H1 (cell line): Measurements from ENCODE around the gene CYB5B. TPM values are rescaled to one million over a fixed set of nuclear protein-coding genes. Genes with fewer than 3 reads are reported as not detected.

Experiments
- CTCF ChIA-PET: fragments of 300-600 bp; sonication (Branson Sonifier 250); formaldehyde crosslinking; loops from one replicate; lab custom pipeline; 2021; ENCODE audit not compliant: partially characterized antibody; lab: Charles Lee
- POLR2A ChIA-PET: fragments of 300-600 bp; sonication (Branson Sonifier 250); formaldehyde crosslinking; loops from one replicate; lab custom pipeline; 2021; ENCODE audit warnings: inconsistent platforms; ENCODE audit not compliant: partially characterized antibody; lab: Charles Lee
- DNase-seq, 2 experiments: peaks; one replicate each; pipeline versions ENCODE4 v3.0.0 to v3.0.0-alpha.2; 2010 to 2022; ENCODE audit warnings: low spot score in 2 of 2, low read depth in 1 of 2, mixed read lengths in 1 of 2
- FAIRE-seq: peaks from 2 replicates; lab custom pipeline; 2011; peaks lifted over from hg19 to GRCh38; lab: Jason Lieb, UNC
- H2AFZ ChIP-seq: 2 replicates; pipeline ENCODE4 v1.8.1; 2012; ENCODE audit warnings: low read length, inconsistent platforms
- H2AK5ac ChIP-seq: 2 replicates; pipeline ENCODE4 v1.6.1; 2013; ENCODE audit warnings: low read depth, low read length
- H2BK120ac ChIP-seq: replicated peaks from 2 replicates; pipeline ENCODE3; 2013; ENCODE audit warnings: low read depth, low read length, inconsistent platforms
- H2BK12ac ChIP-seq: 2 replicates; pipeline ENCODE4 v1.6.1; 2013; ENCODE audit warnings: low read depth, low read length
- H2BK15ac ChIP-seq: 2 replicates; pipeline ENCODE4 v1.6.1; 2013; ENCODE audit warnings: low read length
- H2BK20ac ChIP-seq: 2 replicates; pipeline ENCODE4 v1.6.1; 2013; ENCODE audit warnings: low read length
- H2BK5ac ChIP-seq: 2 replicates; pipeline ENCODE4 v1.6.1; 2013; ENCODE audit warnings: low read depth, low read length
- H3K14ac ChIP-seq: 2 replicates; pipeline ENCODE4 v1.6.1; 2013; ENCODE audit warnings: inconsistent platforms; ENCODE audit not compliant: insufficient read length
- H3K18ac ChIP-seq: 2 replicates; pipeline ENCODE4 v1.6.1; 2013; ENCODE audit warnings: low read length; ENCODE audit errors: extremely low read depth
- H3K23ac ChIP-seq: 2 replicates; pipeline ENCODE4 v1.6.1; 2013; ENCODE audit warnings: inconsistent platforms; ENCODE audit not compliant: insufficient read length
- H3K23me2 ChIP-seq: 2 replicates; pipeline ENCODE4 v1.6.1; 2013; ENCODE audit warnings: low read depth, low read length
- H3K27ac ChIP-seq: 2 replicates; pipeline ENCODE4 v1.6.1; 2011; ENCODE audit warnings: low read depth, low read length, inconsistent platforms
- H3K27me3 ChIP-seq, 4 experiments: replicated peaks in 1 of 4; 1 replicate in 1 of 4; 2 replicates in 3 of 4; pipeline versions ENCODE4 v1.6.1 to v1.8.1; 2011 to 2013; ENCODE audit warnings: low read length in 3 of 4, mild to moderate bottlenecking in 3 of 4, inconsistent platforms in 2 of 4, mixed read lengths in 2 of 4, moderate library complexity in 1 of 4; ENCODE audit not compliant: control insufficient read depth in 3 of 4, insufficient read depth in 3 of 4; ENCODE audit errors: extremely low read depth in 1 of 4
- H3K36me3 ChIP-seq, 4 experiments: 2 replicates each; pipeline versions ENCODE4 v1.6.1 to v1.8.1; 2011 to 2013; ENCODE audit warnings: mild to moderate bottlenecking in 4 of 4, low read length in 3 of 4, moderate library complexity in 2 of 4, control low read depth in 1 of 4, inconsistent platforms in 1 of 4; ENCODE audit not compliant: insufficient read depth in 4 of 4, control insufficient read depth in 2 of 4
- H3K4ac ChIP-seq: replicated peaks from 2 replicates; pipeline ENCODE3; 2013; ENCODE audit warnings: low read length, low read depth, mixed read lengths, inconsistent platforms; ENCODE audit not compliant: insufficient read length
- H3K4me1 ChIP-seq, 4 experiments: replicated peaks in 1 of 4; 1 replicate in 1 of 4; 2 replicates in 3 of 4; pipeline versions ENCODE4 v1.6.1 to v1.8.1; 2011 to 2013; ENCODE audit warnings: low read length in 3 of 4, inconsistent platforms in 2 of 4, mixed read lengths in 1 of 4; ENCODE audit not compliant: insufficient read depth in 4 of 4, control insufficient read depth in 3 of 4
- H3K4me2 ChIP-seq, 2 experiments: 2 replicates each; pipeline versions ENCODE4 v1.6.1 to v1.8.1; 2011 to 2013; ENCODE audit warnings: low read depth in 2 of 2, low read length in 2 of 2, control low read depth in 1 of 2, inconsistent platforms in 1 of 2, mild to moderate bottlenecking in 1 of 2; ENCODE audit not compliant: insufficient read depth in 1 of 2
- H3K4me3 ChIP-seq, 4 experiments: fragments of 200-600, 300-600 bp in 1 of 4; sonication (generic), shearing (Covaris generic), sonication (Bioruptor Twin) in 1 of 4; 2 replicates each; pipeline versions ENCODE4 v1.5.1 to v1.8.1; 2011 to 2016; ENCODE audit warnings: low read length in 4 of 4, low read depth in 3 of 4, control low read depth in 2 of 4, inconsistent platforms in 2 of 4, mild to moderate bottlenecking in 2 of 4, mixed read lengths in 1 of 4, moderate library complexity in 1 of 4; ENCODE audit not compliant: insufficient read depth in 2 of 4; ENCODE audit errors: extremely low read depth in 1 of 4
- H3K56ac ChIP-seq: replicated peaks from 2 replicates; pipeline ENCODE3; 2013; ENCODE audit warnings: low read depth, mild to moderate bottlenecking, mixed read lengths, low read length, inconsistent platforms; ENCODE audit not compliant: insufficient read length
- H3K79me1 ChIP-seq: 2 replicates; pipeline ENCODE4 v1.6.1; 2013; ENCODE audit warnings: low read depth, low read length, control low read depth
- H3K79me2 ChIP-seq, 2 experiments: 2 replicates each; pipeline versions ENCODE4 v1.6.1 to v1.8.1; 2012 to 2013; ENCODE audit warnings: low read length in 2 of 2, mild to moderate bottlenecking in 2 of 2, inconsistent platforms in 1 of 2; ENCODE audit not compliant: insufficient read depth in 2 of 2, control insufficient read depth in 1 of 2
- H3K9ac ChIP-seq, 4 experiments: replicated peaks in 1 of 4; 1 replicate in 1 of 4; 2 replicates in 3 of 4; pipeline versions ENCODE4 v1.6.1 to v1.8.1; 2011 to 2013; ENCODE audit warnings: low read depth in 3 of 4, low read length in 3 of 4, control low read depth in 2 of 4, mild to moderate bottlenecking in 2 of 4, moderate library complexity in 2 of 4, inconsistent platforms in 1 of 4; ENCODE audit errors: extremely low read depth in 1 of 4
- H3K9me3 ChIP-seq, 2 experiments: 2 replicates each; pipeline versions ENCODE4 v1.6.1 to v1.8.1; 2012 to 2013; ENCODE audit warnings: mild to moderate bottlenecking in 2 of 2, moderate library complexity in 2 of 2, control low read depth in 1 of 2, inconsistent platforms in 1 of 2, low read depth in 1 of 2, low read length in 1 of 2, mixed read lengths in 1 of 2; ENCODE audit not compliant: insufficient read depth in 2 of 2
- H4K20me1 ChIP-seq, 2 experiments: replicated peaks in 1 of 2; 2 replicates each; pipeline versions ENCODE3 to v1.8.1; 2011 to 2013; ENCODE audit warnings: inconsistent platforms in 2 of 2, low read length in 2 of 2, mild to moderate bottlenecking in 1 of 2; ENCODE audit not compliant: insufficient read depth in 2 of 2, control insufficient read depth in 1 of 2
- H4K5ac ChIP-seq: 2 replicates; pipeline ENCODE4 v1.6.1; 2013; ENCODE audit warnings: low read length, low read depth, mixed read lengths, inconsistent platforms; ENCODE audit not compliant: insufficient read length
- H4K8ac ChIP-seq: 2 replicates; pipeline ENCODE4 v1.8.0; 2013; ENCODE audit warnings: mild to moderate bottlenecking, moderate library complexity, low read length, inconsistent platforms; ENCODE audit not compliant: insufficient read depth; ENCODE audit errors: extremely low read depth
- H4K91ac ChIP-seq: replicated peaks from 2 replicates; pipeline ENCODE3; 2013; ENCODE audit warnings: low read length, mixed read lengths, inconsistent platforms; ENCODE audit not compliant: insufficient read length
- GTF2F1 ChIP-seq: IDR thresholded peaks from 2 replicates; pipeline ENCODE4 v1.6.1; 2012; ENCODE audit warnings: low read depth, low read length, improper control_type of control experiment, borderline replicate concordance
- SAP30 ChIP-seq: fragments of 300-600 bp; sonication (generic); IDR thresholded peaks from 2 replicates; pipeline ENCODE4 v1.7.1; 2012; ENCODE audit warnings: low read length, moderate library complexity, mild to moderate bottlenecking, inconsistent platforms; ENCODE audit not compliant: insufficient read depth, insufficient replicate concordance
- WGBS, 2 experiments: shearing (Covaris generic) in 1 of 2; methylation state at CpG; one replicate each; pipeline versions ENCODE4 v1.1.6 to v1.1.7; 2013 to 2015; ENCODE audit warnings: low lambda C conversion rate in 2 of 2, mixed read lengths in 2 of 2, inconsistent platforms in 1 of 2, low coverage in 1 of 2, missing lambda C conversion rate in 1 of 2; ENCODE audit not compliant: insufficient replicate concordance in 2 of 2, insufficient coverage in 1 of 2, insufficient read length in 1 of 2; ENCODE audit errors: extremely low coverage in 1 of 2, missing lambda C conversion rate in 1 of 2; 5-methylcytosine and 5-hydroxymethylcytosine counted together
- polyA plus RNA-seq, 7 experiments: library from polyadenylated mRNA; depleted of rRNA in 3 of 7; stranded (reverse) in 5 of 7; unstranded in 2 of 7; fragments of >200 nt in 5 of 7; fragments of 200-250 nt in 2 of 7; gene quantifications; 1 replicate in 5 of 7; 2 replicates in 1 of 7; 4 replicates in 1 of 7; pipeline versions ENCODE4 v1.2.1 to v1.2.3, GENCODE V29; 2011 to 2013; ENCODE audit warnings: missing spikeins in 2 of 7, mixed read lengths in 2 of 7
- total RNA-seq: library from RNA; stranded (reverse); fragmentation: NEBNext Ultra II Directional; extraction: Animal tissue kit (Norgen Biotek cat#: 25700); gene quantifications from 2 replicates; pipeline ENCODE4 v1.2.1, GENCODE V29; 2021

CYB5B gene
- total and polyA plus RNA-seq, 2 of the 8 experiments (the other 6 are each of a cell fraction or from before 2014, with no cell fraction given) = 108 to 127 TPM

GRCh38 chr16:69424935-69425784 is 741 bp downstream of the CYB5B start:
- CTCF ChIA-PET = interaction anchor here (0.6 to 1.6 kb wide), 3 partner anchors 21 to 78 kb away, joined by 3 to 4 read pairs (median 3); no protein-coding TSS in a partner anchor
- 18% methylated on average over 11 of the region's 11 CpGs; no CpG with 5 or more reads in 1 of the 2 experiments for WGBS, 2 experiments
- peak overlapping the region; percentile 86; the same call in 1 of the 2 replicates for H3K18ac ChIP-seq

More at GRCh38 chr16:69424935-69425784, 741 bp downstream of the CYB5B start:
- TF ChIP-seq GTF2F1 (no peak), SAP30 (peak; percentile 54)
- Histone ChIP-seq H3K56ac (peak overlapping the region; percentile 27), H2BK15ac (peak overlapping the region; percentile 76; the same call in 1 of the 2 replicates), H2BK20ac (no peak overlapping the region), H3K4me2 (peak overlapping the region; percentile 74 to 91), H4K5ac (peak overlapping the region; percentile 84), H3K79me2 (peaks cover 10 to 52% of the 10 kb centered on the region in 2 experiments), H3K79me1 (no peaks in the 10 kb centered on the region; the same call in 1 of the 2 replicates), H2AK5ac (no peak overlapping the region), H3K27me3 (no peaks in the 10 kb centered on the region), H2BK120ac (peak overlapping the region; percentile 18), H3K36me3 (peaks cover 0 to 25% (median 15%) of the 10 kb centered on the region in 4 experiments; a peak in 6 of 8 replicates), H3K4ac (no peak overlapping the region), H2AFZ (peak overlapping the region; percentile 76; the same call in 1 of the 2 replicates), H3K14ac (no peak overlapping the region), H3K9ac (peak overlapping the region; percentile 78 to 88 (median 86)), H3K23me2 (peaks cover 2% of the 10 kb centered on the region), H3K4me1 (no peaks in the 10 kb centered on the region), H3K4me3 (peak overlapping the region; percentile 79 to 97 (median 90)), H4K8ac (0 out of 2 replicates have a peak overlapping the region, but pooled peaks have one; percentile 69), H3K9me3 (peaks cover 0 to 6% of the 10 kb centered on the region in 2 experiments; a peak in 2 of 4 replicates), H4K20me1 (peaks cover 0 to 1% of the 10 kb centered on the region in 2 experiments), H2BK5ac (peak overlapping the region; percentile 87), H3K27ac (peak overlapping the region; percentile 66; the same call in 1 of the 2 replicates), H2BK12ac (no peak overlapping the region), H4K91ac (peak overlapping the region; percentile 64), H3K23ac (no peak overlapping the region)
- FAIRE-seq (no peak), DNase-seq (no peak)
- POLR2A ChIA-PET = interaction anchor here (0.7 to 1.7 kb wide), 5 partner anchors 20 to 105 kb away, joined by 3 to 7 read pairs (median 3); partner anchors contain the start of genes COG8 and NIP7
